ENCODE results near the gene SDK1. TPM values are rescaled to one million over a fixed set of nuclear protein-coding genes. Genes with fewer than 3 reads are reported as not detected.
"Not testable (repeated sequence)": the region's sequence is repeated elsewhere in the genome, so short reads cannot be mapped to it uniquely, and the experiment has no call there.

The SDK1 gene
- total and polyA plus RNA-seq, 2 of the 8 experiments (the other 6 are each of a cell fraction or from before 2014, with no cell fraction given), result 3.3 to 7.2 TPM

- TF ChIP-seq CHD2 (IDR thresholded peaks at IDR 0.05; ENCODE audit: low read length), result no peak
- no peak for TF ChIP-seq GABPA (IDR thresholded peaks at IDR 0.05; ENCODE audit: borderline replicate concordance, insufficient read depth, low read length)
- TF ChIP-seq POLR2AphosphoS5 (IDR thresholded peaks at IDR 0.05; ENCODE audit: low read depth, low read length), result no peak
Measured at GRCh38 chr7:3579638-3580219, 278.7 kb downstream of the SDK1 start (continued).

GRCh38 chr7:3582145-3582544 is 281.1 kb downstream of the SDK1 start:
- H3K79me1 ChIP-seq (ENCODE audit: low read depth, low read length); H4K91ac ChIP-seq (replicated peaks; ENCODE audit: insufficient read length, low read length); H3K36me3 ChIP-seq (ENCODE audit: control insufficient read depth in 2 of 4, insufficient read depth in 4 of 4, low read length in 3 of 4); FAIRE-seq; H3K14ac ChIP-seq (ENCODE audit: insufficient read length); H4K5ac ChIP-seq (ENCODE audit: insufficient read length, low read depth, low read length); H3K23me2 ChIP-seq (ENCODE audit: low read depth, low read length); H3K56ac ChIP-seq (replicated peaks; ENCODE audit: insufficient read length, low read depth, low read length); H2AK5ac ChIP-seq (ENCODE audit: low read depth, low read length); H3K27me3 ChIP-seq (replicated peaks in 1 of 4; ENCODE audit: control insufficient read depth in 3 of 4, extremely low read depth in 1 of 4, insufficient read depth in 3 of 4, low read length in 3 of 4); H3K9ac ChIP-seq (replicated peaks in 1 of 4; ENCODE audit: extremely low read depth in 1 of 4, low read depth in 3 of 4, low read length in 3 of 4); H3K27ac ChIP-seq (ENCODE audit: low read depth, low read length); H2BK20ac ChIP-seq (ENCODE audit: low read length); H3K79me2 ChIP-seq (ENCODE audit: control insufficient read depth in 1 of 2, insufficient read depth in 2 of 2, low read length in 2 of 2); DNase-seq (ENCODE audit: low read depth in 1 of 2, low spot score in 2 of 2); H2BK12ac ChIP-seq (ENCODE audit: low read depth, low read length); H4K20me1 ChIP-seq (replicated peaks in 1 of 2; ENCODE audit: control insufficient read depth in 1 of 2, insufficient read depth in 2 of 2, low read length in 2 of 2); H3K4ac ChIP-seq (replicated peaks; ENCODE audit: insufficient read length, low read depth, low read length); H2BK120ac ChIP-seq (replicated peaks; ENCODE audit: low read depth, low read length); H4K8ac ChIP-seq (ENCODE audit: extremely low read depth, insufficient read depth, low read length); H2BK15ac ChIP-seq (ENCODE audit: low read length); CTCF ChIA-PET (ENCODE audit: partially characterized antibody); H3K18ac ChIP-seq (ENCODE audit: extremely low read depth, low read length); H2BK5ac ChIP-seq (ENCODE audit: low read depth, low read length); H3K4me2 ChIP-seq (ENCODE audit: insufficient read depth in 1 of 2, low read depth in 2 of 2, low read length in 2 of 2); H3K4me3 ChIP-seq (ENCODE audit: extremely low read depth in 1 of 4, insufficient read depth in 2 of 4, low read depth in 3 of 4, low read length in 4 of 4); H3K23ac ChIP-seq (ENCODE audit: insufficient read length); POLR2A ChIA-PET (ENCODE audit: partially characterized antibody); H2AFZ ChIP-seq (ENCODE audit: low read length): not testable (repeated sequence)
- H3K9me3 ChIP-seq (ENCODE audit: insufficient read depth in 2 of 2, low read depth in 1 of 2, low read length in 1 of 2), result peaks cover 21 to 24% of the 10 kb centered on the region in 2 experiments
- peaks cover 0 to 14% (median 7%) of the 10 kb centered on the region in 4 experiments; a peak in 4 of 7 replicates for H3K4me1 ChIP-seq (replicated peaks in 1 of 4; ENCODE audit: control insufficient read depth in 3 of 4, insufficient read depth in 4 of 4, low read length in 3 of 4)
